K562 (cell line): ENCODE measurements around the gene SERTM2. TPM values are rescaled to one million over a fixed set of nuclear protein-coding genes. Genes with fewer than 3 reads are reported as not detected.

Source experiments
- ATAC-seq: fragments of 200-7000 bp; cut with Tn5 transposase; 3 replicates; pipeline ENCODE4 v1.9.1; 2020; ENCODE audit warnings: moderate library complexity
- BruUV-seq: library from RNA; stranded (reverse); fragments of 400-500 nt; replicated peaks from 2 replicates; lab custom pipeline; 2021; lab: Mats Ljungman, UMichigan
- CTCF ChIA-PET: fragments of 300-600 bp; formaldehyde crosslinking; extraction: SDS; loops from one replicate; lab custom pipeline; 2021; ENCODE audit warnings: low intra/inter-chr PET ratio; lab: Yijun Ruan, JAX
- POLR2A ChIA-PET: fragments of 300-600, 350-650 bp; sonication (Branson Sonifier 250); formaldehyde crosslinking; extraction: SDS; loops from one replicate; lab custom pipeline; 2021; ENCODE audit warnings: antibody characterized with exemption, inconsistent platforms; lab: Yijun Ruan, JAX
- DNase-seq, 4 experiments: peaks; one replicate each; pipeline versions ENCODE4 v3.0.0 to v3.0.0-alpha.2; 2011 to 2018; ENCODE audit warnings: low spot score in 3 of 4, mixed read lengths in 3 of 4; ENCODE audit errors: extremely low read depth in 1 of 4
- FAIRE-seq: peaks from 2 replicates; lab custom pipeline; 2011; peaks lifted over from hg19 to GRCh38; lab: Jason Lieb, UNC
- H2AFZ ChIP-seq: 2 replicates; pipeline ENCODE4 v1.6.0; 2011; ENCODE audit warnings: low read depth, low read length, control low read depth, inconsistent platforms
- H3K27ac ChIP-seq: fragments of 200-600 bp; 3 replicates; pipeline ENCODE4 v1.8.0; 2011; ENCODE audit warnings: low read depth, mild to moderate bottlenecking, control low read depth, inconsistent platforms, low read length, moderate library complexity, mixed read lengths; ENCODE audit errors: extremely low read depth
- H3K27me3 ChIP-seq, 2 experiments: fragments of 300-600 bp in 1 of 2; 2 replicates in 1 of 2; 3 replicates in 1 of 2; pipeline versions ENCODE4 v1.6.0 to v1.8.0; 2011; ENCODE audit warnings: inconsistent platforms in 2 of 2, low read length in 2 of 2, mild to moderate bottlenecking in 1 of 2, mixed read lengths in 1 of 2, moderate library complexity in 1 of 2; ENCODE audit not compliant: control insufficient read depth in 2 of 2, insufficient read depth in 2 of 2
- H3K36me3 ChIP-seq: fragments of 300-600 bp; 3 replicates; pipeline ENCODE4 v1.8.0; 2011; ENCODE audit warnings: mild to moderate bottlenecking, low read length, inconsistent platforms; ENCODE audit not compliant: control insufficient read depth, insufficient read depth
- H3K4me1 ChIP-seq, 2 experiments: fragments of 200-600 bp in 1 of 2; replicated peaks in 1 of 2; 2 replicates in 1 of 2; 3 replicates in 1 of 2; pipeline versions ENCODE4 v1.5.1 to v1.8.0; 2011; ENCODE audit warnings: inconsistent platforms in 2 of 2, low read length in 2 of 2, mild to moderate bottlenecking in 1 of 2, mixed read lengths in 1 of 2, moderate library complexity in 1 of 2; ENCODE audit not compliant: control insufficient read depth in 2 of 2, insufficient read depth in 2 of 2
- H3K4me2 ChIP-seq: 2 replicates; pipeline ENCODE4 v1.6.1; 2011; ENCODE audit warnings: low read length, control low read depth, inconsistent platforms, mixed read lengths; ENCODE audit not compliant: insufficient read depth
- H3K4me3 ChIP-seq: fragments of 200-600 bp; sonication (generic), shearing (Covaris generic); 2 replicates; pipeline ENCODE4 v1.5.1; 2016; ENCODE audit warnings: control low read depth, inconsistent platforms
- H3K79me2 ChIP-seq: fragments of 200-600 bp; 3 replicates; pipeline ENCODE4 v1.8.0; 2011; ENCODE audit warnings: low read length, inconsistent platforms; ENCODE audit not compliant: control insufficient read depth, insufficient read depth
- H3K9ac ChIP-seq, 2 experiments: 2 replicates each; pipeline versions ENCODE4 v1.6.0 to v1.6.1; 2011; ENCODE audit warnings: low read depth in 2 of 2, low read length in 2 of 2, control low read depth in 1 of 2, inconsistent platforms in 1 of 2, mild to moderate bottlenecking in 1 of 2, mixed read lengths in 1 of 2; ENCODE audit not compliant: insufficient read depth in 1 of 2
- H3K9me1 ChIP-seq: one replicate; pipeline ENCODE4 v1.6.0; 2011; ENCODE audit warnings: inconsistent platforms, mild to moderate bottlenecking, low read length, moderate library complexity; ENCODE audit not compliant: control insufficient read depth, insufficient read depth
- H3K9me3 ChIP-seq: replicated peaks from 2 replicates; pipeline ENCODE4 v1.5.1; 2011; ENCODE audit warnings: low read depth, low read length, inconsistent platforms; ENCODE audit not compliant: control insufficient read depth, insufficient read depth
- H4K20me1 ChIP-seq: replicated peaks from 2 replicates; pipeline ENCODE4 v1.6.1; 2011; ENCODE audit warnings: low read length, inconsistent platforms, mixed read lengths; ENCODE audit not compliant: control insufficient read depth, insufficient read depth
- AFF4 ChIP-seq: sonication (generic); formaldehyde crosslinking; IDR thresholded peaks from 2 replicates; pipeline ENCODE4 v1.8.0; 2023; ENCODE audit warnings: mild to moderate bottlenecking, missing genetic modification reagents
- ATF7 ChIP-seq: fragments of 450-650 bp; IDR thresholded peaks from 2 replicates; pipeline ENCODE4 v1.7.1; 2014; ENCODE audit warnings: mild to moderate bottlenecking, moderate library complexity
- CBX2 ChIP-seq: fragments of 200-600 bp; sonication (generic); IDR thresholded peaks from one replicate; pipeline ENCODE4 v1.6.1; 2012; ENCODE audit warnings: mild to moderate bottlenecking, low read length, inconsistent platforms; ENCODE audit not compliant: insufficient read depth, poor library complexity, severe bottlenecking
- CHD1 ChIP-seq: fragments of 200-600 bp; sonication (generic); IDR thresholded peaks from one replicate; pipeline ENCODE4 v1.6.1; 2012; ENCODE audit warnings: mild to moderate bottlenecking, moderate library complexity, low read length, inconsistent platforms
- E2F6 ChIP-seq, 2 experiments: IDR thresholded peaks; 2 replicates each; pipeline ENCODE4 v1.6.1; 2011; ENCODE audit warnings: borderline replicate concordance in 1 of 2, control low read depth in 1 of 2, low read depth in 1 of 2, low read length in 1 of 2, mild to moderate bottlenecking in 1 of 2, mixed read lengths in 1 of 2, moderate library complexity in 1 of 2; ENCODE audit not compliant: insufficient read depth in 1 of 2, insufficient read length in 1 of 2, poor library complexity in 1 of 2, severe bottlenecking in 1 of 2; ENCODE audit errors: extremely low read depth in 1 of 2
- FOXK2 ChIP-seq, 2 experiments: fragments of 450-650 bp; IDR thresholded peaks in 1 of 2; conservative IDR thresholded peaks in 1 of 2; 2 replicates each; pipeline ENCODE4 v1.6.1; 2016; ENCODE audit warnings: low read depth in 2 of 2, mild to moderate bottlenecking in 1 of 2
- GTF2F1 ChIP-seq: IDR thresholded peaks from 2 replicates; pipeline ENCODE4 v1.6.1; 2011; ENCODE audit warnings: low read depth, low read length, improper control_type of control experiment
- HOMEZ ChIP-seq: fragments of 250-450 bp; sonication (Bioruptor Pico); IDR thresholded peaks from 2 replicates; pipeline ENCODE4 v1.4.0; 2020; ENCODE audit warnings: mild to moderate bottlenecking, moderate library complexity
- KAT7 ChIP-seq: sonication (generic); formaldehyde crosslinking; IDR thresholded peaks from 2 replicates; pipeline ENCODE4 v1.8.0; 2022; ENCODE audit warnings: missing genetic modification reagents, mild to moderate bottlenecking, borderline replicate concordance
- KLF1 ChIP-seq: fragments of 450-650 bp; IDR thresholded peaks from 2 replicates; pipeline ENCODE4 v1.6.1; 2016; ENCODE audit warnings: missing genetic modification characterization, missing compliant biosample characterization
- KLF13 ChIP-seq: fragments of 450-650 bp; IDR thresholded peaks from 2 replicates; pipeline ENCODE4 v1.6.1; 2016; ENCODE audit warnings: missing genetic modification characterization, low read depth, mild to moderate bottlenecking, missing compliant biosample characterization, moderate library complexity, borderline replicate concordance
- LEF1 ChIP-seq: fragments of 450-650 bp; IDR thresholded peaks from 2 replicates; pipeline ENCODE4 v1.6.1; 2016; ENCODE audit warnings: mild to moderate bottlenecking
- RBBP5 ChIP-seq: fragments of 200-600 bp; sonication (generic); IDR thresholded peaks from 2 replicates; pipeline ENCODE4 v1.6.1; 2012; ENCODE audit warnings: borderline replicate concordance, mild to moderate bottlenecking, low read length, control low read depth, inconsistent platforms; ENCODE audit not compliant: insufficient read depth, poor library complexity, severe bottlenecking
- SLC30A9 ChIP-seq: fragments of 250-450 bp; sonication (Bioruptor Pico); IDR thresholded peaks from 2 replicates; pipeline ENCODE4 v1.8.0; 2022; ENCODE audit warnings: mild to moderate bottlenecking, moderate library complexity
- ZC3H11A ChIP-seq: IDR thresholded peaks from 2 replicates; pipeline ENCODE4 v1.6.1; 2012; ENCODE audit warnings: low read depth, low read length, improper control_type of control experiment
- in situ Hi-C: fragments of 300-500 bp; cut with MboI; formaldehyde crosslinking; loops from 4 replicates; pipeline ENCODE4 v1.15.0; 2018; ENCODE audit warnings: inconsistent platforms, mixed read lengths
- intact Hi-C: fragments of 100-400 bp; cut with micrococcal nuclease; formaldehyde crosslinking; loops from 2 replicates; pipeline ENCODE4 v1.14.2; 2022
- polyA plus RNA-seq, 8 experiments: library from polyadenylated mRNA; depleted of rRNA in 4 of 8; stranded (reverse) in 5 of 8; unstranded in 3 of 8; fragments of >200 nt; fragmentation: Nextera tagmentation in 2 of 8; fragmentation: Illumina TruSeq in 1 of 8; extraction: Ambion mirVana in 2 of 8; extraction: Trizol in 1 of 8; gene quantifications; 2 replicates each; pipeline versions ENCODE4 v1.2.1 to v1.2.3, GENCODE V29; 2011 to 2014; ENCODE audit warnings: inconsistent platforms in 1 of 8, missing spikeins in 1 of 8
- total RNA-seq, 7 experiments: library from RNA; depleted of rRNA in 6 of 7; stranded (reverse); fragments of >200 nt in 6 of 7; fragmentation: Illumina TruSeq in 2 of 7; extraction: Trizol in 2 of 7; gene quantifications; 2 replicates each; pipeline versions ENCODE4 v1.2.1 to v1.2.3, GENCODE V29; 2011 to 2021; ENCODE audit warnings: low replicate concordance in 1 of 7

Gene SERTM2
- total and polyA plus RNA-seq, 9 of the 15 experiments (the other 6 are each of a cell fraction or from before 2014, with no cell fraction given), result 0.01 to 0.35 (median 0.04) TPM; not detected in 4

- TF ChIP-seq CHD1 (no peak), AFF4 (CRISPR knock-in tag) (no peak)
Measured at GRCh38 chrX:111483135-111483534, 28.3 kb upstream of the SERTM2 start (continued).

GRCh38 chrX:111483881-111484280 is 27.6 kb upstream of the SERTM2 start:
- FAIRE-seq (no peak), ATAC-seq (no peak), DNase-seq (no peak)
- no peaks in the 10 kb centered on the region for H3K79me2 ChIP-seq
- no peak overlapping the region for H2AFZ ChIP-seq
- H3K4me1 ChIP-seq, result no peaks in the 10 kb centered on the region
- no peaks in the 10 kb centered on the region for H4K20me1 ChIP-seq
- H3K27ac ChIP-seq, result no peak overlapping the region
- no peak overlapping the region for H3K4me2 ChIP-seq
- BruUV-seq, result no TSS peak
- in situ Hi-C loops, result no loop called here
- no peak overlapping the region for H3K4me3 ChIP-seq
- ChIA-PET CTCF (no interaction called here), POLR2A (interaction anchor here (0.6 kb wide), 1 partner anchor 70 kb away, joined by 3 read pairs; no protein-coding TSS in a partner anchor)
- no peaks in the 10 kb centered on the region for H3K36me3 ChIP-seq
- no peaks in the 10 kb centered on the region for H3K9me1 ChIP-seq
- no peak overlapping the region for H3K9ac ChIP-seq
- no peaks in the 10 kb centered on the region for H3K27me3 ChIP-seq
- intact Hi-C loops, result no loop called here
- no peaks in the 10 kb centered on the region for H3K9me3 ChIP-seq
- no peak for TF ChIP-seq HOMEZ (CRISPR knock-in tag)
- no peak for TF ChIP-seq SLC30A9 (CRISPR knock-in tag)
- TF ChIP-seq GTF2F1, result no peak
- TF ChIP-seq KLF1 (tag), result no peak
- TF ChIP-seq CBX2, result no peak
- TF ChIP-seq KAT7, result no peak
- no peak for TF ChIP-seq E2F6 (IDR thresholded peaks at IDR 0.05; ENCODE audit: borderline replicate concordance in 1 of 2, extremely low read depth in 1 of 2, insufficient read depth in 1 of 2, insufficient read length in 1 of 2, low read depth in 1 of 2, low read length in 1 of 2, poor library complexity in 1 of 2, severe bottlenecking in 1 of 2)
- no peak for TF ChIP-seq ATF7
- TF ChIP-seq ZC3H11A, result no peak
- TF ChIP-seq RBBP5, result no peak
- TF ChIP-seq FOXK2 (conservative IDR thresholded peaks at IDR 0.05 in 1 of 2, IDR thresholded peaks at IDR 0.05 in 1 of 2; ENCODE audit: low read depth in 2 of 2), result no peak
- no peak for TF ChIP-seq KLF13
- TF ChIP-seq LEF1, result no peak
